ENCODE measurements around the gene GRID2.

The GRID2 gene

DNA sequence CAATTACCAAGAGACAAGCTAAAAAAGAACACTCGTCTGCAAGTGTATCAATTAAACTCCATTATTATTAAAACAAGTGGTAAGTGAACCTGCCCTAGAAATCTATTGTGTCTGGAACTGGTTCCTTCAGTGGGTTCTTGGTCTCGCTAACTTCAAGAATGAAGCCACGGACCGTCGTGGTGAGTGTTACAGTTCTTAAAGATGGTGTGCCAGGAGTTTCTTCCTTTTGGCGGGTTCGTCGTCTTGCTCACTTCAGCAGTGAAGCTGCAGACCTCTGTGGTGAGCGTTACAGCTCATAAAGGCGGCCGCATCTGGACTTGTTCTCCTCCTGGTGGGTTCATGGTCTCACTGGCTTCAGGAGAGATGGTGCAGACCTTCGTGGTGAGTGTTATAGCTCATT, 231.8 kb downstream of the GRID2 start:
- DNase-seq, result no peak

DNA sequence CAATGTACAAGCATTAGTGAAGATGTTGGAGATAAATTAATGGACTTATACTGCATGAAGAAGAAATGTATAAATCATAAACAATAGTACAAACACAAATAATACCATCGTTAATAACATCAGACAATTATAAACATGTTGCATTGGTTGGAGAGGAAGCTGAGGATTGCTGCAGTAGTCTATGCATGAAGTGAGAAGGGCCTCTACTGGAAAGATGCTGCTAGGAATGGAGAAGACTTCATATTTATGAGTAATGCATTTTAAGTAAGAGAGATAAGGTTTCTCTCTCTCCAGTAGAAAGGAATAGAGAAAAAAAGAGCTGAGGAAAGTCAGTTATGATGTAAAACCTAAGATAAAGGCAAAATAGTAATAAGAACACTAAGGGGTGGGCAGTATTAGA, 247.8 kb downstream of the GRID2 start:
- no peak for DNase-seq

DNA sequence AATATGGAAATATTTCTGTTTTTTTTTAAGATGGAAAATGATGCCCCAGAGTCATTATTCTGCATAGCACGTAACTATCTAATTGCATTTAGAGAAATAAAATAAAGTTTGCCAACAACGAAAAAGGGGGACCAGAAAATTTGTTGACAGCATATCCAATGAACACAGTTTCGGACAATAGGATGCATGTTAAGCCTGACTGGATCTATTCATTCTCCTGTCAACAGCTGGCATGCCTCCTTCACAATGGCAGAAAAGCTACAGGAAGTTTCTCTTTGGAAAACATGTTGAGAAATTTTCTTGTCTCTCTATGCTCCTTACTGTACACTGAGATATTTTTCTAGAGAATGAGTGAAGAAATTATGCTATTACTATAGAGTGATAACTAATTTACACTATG, 262.5 kb downstream of the GRID2 start:
- DNase-seq, result no peak

DNA sequence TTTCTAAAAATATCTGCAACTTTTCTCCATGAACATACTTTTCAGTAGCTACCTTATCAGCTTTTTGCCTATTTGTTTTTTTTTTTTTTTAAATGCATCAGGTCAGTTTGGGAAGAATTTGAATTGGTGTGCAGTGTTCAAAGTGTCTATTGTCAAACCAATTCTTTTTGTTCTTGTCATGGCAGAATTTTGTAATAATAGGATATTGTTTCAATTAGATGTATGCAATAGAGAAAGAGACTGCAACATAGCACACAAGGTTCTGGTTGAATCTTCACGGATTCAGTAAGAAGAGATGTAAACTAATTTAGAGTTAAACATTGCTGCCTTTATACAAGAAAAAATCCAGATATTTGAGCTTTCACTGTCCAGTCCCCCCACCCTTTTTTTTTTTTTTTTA, 277.1 kb downstream of the GRID2 start:
- no peak for DNase-seq

DNA sequence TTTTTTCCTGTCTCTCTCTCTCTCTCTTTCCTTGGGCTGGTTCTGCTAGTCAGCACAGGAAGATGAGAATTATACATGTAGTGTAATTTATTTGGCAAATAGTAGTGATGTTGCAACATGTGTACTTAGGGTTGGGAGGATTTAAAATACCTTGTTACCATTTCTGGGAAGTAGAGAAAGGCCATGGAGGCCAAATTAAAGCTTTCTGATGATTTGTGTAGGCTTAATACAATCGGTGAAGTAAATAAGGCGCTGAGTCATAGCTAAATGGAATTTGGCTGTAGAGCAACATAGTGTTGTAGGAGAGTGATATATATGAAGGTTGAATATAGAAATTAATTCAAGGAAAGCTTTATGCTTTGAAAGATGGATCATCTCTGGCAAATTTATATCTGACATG, 295.3 kb downstream of the GRID2 start:
- no peak for DNase-seq

DNA sequence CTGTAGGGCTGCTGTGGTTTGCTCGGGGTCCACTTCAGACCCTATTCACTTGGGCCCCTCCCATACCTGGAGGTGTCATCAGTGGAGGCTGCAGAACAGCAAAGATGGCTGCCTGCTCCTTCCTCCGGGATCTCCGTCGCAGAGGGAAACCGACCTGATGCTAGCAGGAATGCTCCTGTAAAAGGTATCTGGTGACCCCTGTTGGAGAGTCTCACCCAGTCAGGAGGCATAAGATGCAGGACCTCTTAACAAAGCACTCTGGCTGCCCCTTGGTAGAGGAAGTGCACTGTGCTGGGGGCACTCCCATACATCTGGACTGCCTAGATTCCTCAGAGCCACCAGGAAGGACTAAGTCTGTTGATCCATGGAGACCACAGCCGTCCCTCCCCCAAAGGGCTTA, 296.9 kb downstream of the GRID2 start:
- DNase-seq, result no peak

DNA sequence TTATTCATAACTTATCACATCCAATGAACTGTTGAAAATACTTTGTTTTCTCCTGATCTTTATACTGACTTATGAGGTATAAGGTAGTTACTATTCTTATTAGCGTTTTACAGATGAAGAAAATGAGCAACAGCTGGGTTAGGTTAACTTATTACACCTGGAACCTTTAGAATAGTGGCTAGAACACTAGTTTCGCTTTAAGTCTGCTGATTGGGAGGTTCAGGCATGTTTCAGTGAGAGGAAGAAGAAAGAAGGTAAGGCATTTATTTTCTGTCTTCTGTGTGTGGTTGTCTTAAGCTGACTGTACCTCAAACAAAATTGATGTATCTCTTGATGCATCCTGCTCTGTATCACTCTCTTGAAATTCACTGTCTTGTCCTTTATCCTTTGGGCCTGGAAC, 302.5 kb downstream of the GRID2 start:
- DNase-seq, result no peak

DNA sequence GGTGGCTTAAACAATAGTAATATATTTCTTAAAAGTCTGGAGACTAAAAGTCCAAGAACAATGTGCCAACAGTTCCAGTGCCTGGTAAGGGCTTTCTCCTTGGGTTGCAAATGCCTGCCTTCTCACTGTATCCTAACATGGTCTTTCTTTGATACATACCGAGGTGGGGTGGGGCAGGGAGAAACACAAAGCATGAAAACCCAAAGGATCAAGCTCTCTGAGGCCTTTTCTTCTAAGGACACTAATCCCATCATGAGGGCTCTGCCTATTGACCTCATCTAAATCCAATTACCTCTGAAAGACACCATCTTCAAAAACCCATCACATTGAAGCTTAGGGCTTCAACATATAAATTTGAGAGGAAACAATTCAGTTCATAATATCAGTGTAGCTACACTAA, 311.3 kb downstream of the GRID2 start:
- no peak for DNase-seq

DNA sequence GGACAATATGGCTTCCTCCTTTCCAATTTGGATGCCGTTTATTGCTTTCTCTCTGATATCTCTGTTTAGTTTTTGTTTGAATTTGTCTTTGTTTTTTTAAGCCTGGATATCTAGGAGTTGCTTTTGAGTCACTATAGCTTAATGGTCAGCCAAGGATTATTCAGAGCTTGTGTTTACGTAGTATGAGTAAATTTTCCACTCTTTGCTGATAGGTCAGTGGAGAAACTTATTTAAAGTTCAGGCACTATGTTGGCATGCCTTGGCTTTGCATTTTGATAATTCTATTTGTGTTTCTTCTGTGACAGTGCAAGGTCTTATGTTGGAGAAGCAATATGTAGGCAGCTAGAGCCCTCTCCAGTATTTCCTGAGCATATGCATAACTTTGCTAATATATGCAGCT, 315.2 kb downstream of the GRID2 start:
- DNase-seq, result no peak

DNA sequence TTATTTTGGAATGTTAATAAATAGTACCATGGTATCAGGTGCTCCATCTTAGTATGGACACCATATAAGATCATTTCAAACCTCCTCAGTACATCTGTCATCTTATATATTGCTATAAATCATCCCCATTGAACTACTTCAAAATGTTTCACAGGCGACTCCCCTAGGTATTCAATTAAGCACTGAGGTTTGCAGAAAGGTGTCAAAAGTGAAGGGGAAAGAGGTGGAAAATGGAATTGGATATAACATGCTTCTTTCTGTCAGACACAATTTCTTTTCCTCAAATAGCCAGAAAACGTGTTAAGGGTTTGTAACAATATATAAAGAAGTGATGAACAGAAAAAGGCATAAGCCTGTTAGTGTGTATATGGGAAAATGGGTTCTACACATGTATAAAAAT, 325.5 kb downstream of the GRID2 start:
- DNase-seq, result no peak

DNA sequence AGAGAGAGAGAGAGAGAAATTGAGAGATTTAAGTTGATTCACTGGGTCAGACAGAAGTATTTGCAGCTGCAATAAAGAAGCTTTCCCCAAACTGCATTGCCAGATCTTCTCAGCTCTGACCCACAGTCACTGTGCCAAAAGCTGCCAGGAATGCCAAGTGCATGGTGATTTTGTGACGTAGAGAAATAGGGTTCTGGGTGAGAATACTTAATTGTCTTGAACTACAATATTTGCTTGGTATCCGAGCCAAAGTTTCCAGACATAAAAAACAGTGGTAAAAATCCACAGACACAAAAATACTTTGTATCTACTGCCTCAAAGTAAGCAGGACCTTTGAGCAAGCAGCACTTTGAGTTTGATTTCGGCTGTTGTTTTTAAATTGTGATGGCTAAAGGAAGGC, 331.1 kb downstream of the GRID2 start:
- no peak for DNase-seq

DNA sequence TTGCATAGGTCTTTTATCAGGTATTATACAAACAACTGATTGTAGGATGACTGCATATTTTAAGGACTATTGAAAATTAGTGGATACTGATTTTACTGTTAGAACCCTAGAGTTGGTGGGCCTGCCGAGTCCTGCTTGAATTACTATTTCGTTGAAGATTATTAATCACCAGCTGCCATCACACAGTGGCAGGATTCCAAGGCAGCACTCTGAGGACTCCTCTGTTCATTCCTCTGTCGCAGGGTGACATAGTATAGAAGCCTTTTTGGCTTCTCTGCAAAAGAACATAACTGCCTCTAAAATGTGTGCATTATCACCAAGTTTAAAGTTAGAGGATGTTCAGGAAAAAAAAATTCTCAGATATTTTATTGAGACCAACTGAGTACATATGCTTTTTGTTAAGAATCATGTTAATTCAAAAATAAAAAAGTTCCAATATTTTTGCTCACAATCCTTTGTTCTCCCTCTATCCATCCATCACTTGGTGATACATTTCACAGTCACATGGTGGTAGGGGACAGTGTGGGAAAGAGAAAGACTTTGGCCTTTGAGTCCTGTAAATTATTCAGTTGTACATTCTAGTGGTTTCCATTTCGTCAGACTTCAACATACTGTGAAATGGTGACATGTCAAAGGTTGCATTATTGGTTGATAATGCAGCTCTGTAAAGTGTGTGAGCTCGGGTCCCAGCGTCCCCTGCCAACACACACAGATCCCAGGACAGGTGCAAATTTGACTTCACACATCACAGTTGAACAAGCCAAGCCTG, 332.5 kb downstream of the GRID2 start:
- DNase-seq, result no peak

DNA sequence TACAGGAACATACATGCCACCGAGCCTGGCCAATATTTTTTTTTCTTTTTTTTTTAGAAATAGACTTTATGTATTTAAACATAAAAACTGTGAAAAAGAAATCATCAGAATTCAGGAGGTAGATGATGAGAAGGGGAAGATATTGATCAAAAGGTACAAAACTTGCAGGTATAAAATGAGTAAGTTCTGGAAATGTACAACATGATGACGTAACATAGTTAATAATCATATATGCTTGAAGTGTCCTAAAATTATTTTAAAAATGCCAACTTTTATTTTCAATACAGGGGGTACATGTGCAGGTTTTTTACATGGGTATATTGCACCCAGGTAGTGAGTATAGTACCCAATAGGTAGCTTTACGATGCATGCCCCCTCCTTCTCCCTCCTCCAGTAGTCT, 337.6 kb downstream of the GRID2 start:
- no peak for DNase-seq

DNA sequence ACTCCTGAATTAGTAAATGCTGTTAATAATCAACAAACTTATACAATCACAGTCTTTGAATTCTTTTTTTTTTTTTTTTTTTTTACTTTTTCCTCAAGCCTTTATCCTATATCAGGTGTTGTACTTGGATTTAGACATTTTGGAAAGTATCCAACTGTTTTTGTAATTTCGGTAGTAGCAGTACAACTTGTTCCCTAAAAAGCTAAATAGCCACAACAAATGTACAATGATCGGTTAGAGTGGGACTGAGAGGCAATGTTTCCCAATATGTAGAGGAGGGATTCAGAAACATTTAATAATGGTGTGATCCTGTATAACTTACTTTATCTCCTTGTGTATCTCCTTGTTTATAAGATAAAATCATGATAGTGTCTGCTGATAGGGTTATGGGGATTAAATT, 343.1 kb downstream of the GRID2 start:
- DNase-seq, result no peak

DNA sequence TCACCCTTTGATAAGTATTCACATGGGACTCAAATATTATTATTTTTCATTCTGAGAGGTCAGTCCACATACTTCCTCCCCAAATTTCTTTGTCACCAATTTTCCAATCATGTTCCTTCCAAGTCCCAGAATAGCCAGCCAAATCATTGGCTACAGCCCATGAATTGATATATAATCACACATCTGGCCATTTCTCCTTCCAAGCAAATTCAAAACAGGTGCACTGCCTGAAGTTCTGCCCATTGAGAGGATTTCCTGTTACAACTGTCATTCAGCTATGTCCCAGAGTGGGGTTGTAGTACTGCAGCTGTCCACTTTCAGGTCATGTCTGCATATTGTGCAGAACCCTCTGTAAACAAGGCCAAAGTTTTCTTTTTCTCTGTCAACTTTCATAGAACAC, 347.8 kb downstream of the GRID2 start:
- no peak for DNase-seq

DNA sequence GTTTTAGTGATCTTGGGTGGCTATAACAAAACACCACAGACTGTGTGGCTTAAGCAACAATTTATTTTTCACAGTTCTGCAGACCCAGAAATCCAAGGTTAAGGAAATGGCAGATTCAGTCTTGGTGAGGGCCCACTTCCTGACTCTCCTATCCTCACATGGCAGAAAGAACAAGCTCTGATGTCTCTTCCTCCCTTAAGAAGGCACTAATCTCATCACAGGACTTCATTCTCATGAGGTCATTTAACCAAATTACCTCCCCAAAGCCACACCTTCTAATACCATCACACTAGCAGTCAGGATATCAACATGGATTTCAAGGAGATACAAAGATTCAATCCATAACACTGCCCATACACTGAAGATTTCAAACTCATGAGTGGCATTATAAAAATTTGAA, 350.3 kb downstream of the GRID2 start:
- DNase-seq, result no peak

DNA sequence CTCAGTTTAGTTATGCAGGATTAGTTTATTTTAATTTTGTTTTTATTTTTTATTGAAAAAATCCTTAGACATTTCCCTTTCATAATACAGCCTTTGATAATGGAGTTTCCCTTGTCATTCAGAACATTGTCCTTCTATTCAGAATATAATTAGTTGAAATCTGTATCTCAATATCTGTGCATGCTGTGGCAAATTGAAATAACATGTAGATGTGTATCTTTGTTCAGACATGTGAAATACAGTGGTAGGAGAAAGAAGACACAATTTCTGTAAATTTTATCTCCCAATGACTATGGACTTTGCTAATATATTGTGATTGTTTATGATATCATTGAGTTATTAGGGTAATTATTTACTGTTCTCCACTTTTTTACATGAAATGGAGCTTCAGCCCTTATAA, 353.9 kb downstream of the GRID2 start:
- DNase-seq, result no peak

DNA sequence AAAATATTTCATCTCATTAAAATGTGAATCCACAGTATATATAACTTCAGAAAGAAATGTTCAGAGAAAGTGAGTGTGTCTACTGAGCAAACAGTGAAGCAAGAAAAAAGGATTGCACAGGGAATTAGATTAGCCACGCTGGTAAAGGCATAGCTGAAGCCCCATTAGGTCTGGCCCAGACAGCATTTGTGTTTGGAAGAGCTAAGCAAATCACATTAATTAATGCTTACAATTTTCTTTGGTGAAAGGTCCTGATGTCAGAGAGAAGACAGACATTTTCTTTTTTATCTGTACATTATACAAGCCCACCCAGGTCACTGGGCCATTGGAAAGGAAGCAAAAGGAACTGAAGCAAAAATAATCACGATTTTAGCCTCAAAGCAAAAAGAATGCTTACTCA, 354.6 kb downstream of the GRID2 start:
- no peak for DNase-seq

DNA sequence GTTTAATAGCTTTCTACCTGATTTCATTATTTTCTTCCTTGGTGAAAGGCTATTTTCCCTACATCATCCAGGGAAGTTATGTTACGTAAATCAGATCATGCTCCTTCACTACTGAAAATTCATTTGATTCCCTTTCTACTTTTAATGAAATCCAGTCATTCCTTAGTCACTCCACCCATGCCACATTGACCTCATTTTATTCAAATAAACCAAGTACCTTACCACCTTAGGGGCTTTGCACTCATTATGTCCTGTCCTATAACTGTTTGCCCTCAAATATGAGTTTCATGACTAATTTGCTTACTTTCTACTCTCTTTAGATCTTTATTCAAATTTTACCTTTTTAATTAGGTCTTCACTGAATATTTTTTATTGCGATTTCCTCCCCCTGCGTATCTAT, 374.0 kb downstream of the GRID2 start:
- no peak for DNase-seq

DNA sequence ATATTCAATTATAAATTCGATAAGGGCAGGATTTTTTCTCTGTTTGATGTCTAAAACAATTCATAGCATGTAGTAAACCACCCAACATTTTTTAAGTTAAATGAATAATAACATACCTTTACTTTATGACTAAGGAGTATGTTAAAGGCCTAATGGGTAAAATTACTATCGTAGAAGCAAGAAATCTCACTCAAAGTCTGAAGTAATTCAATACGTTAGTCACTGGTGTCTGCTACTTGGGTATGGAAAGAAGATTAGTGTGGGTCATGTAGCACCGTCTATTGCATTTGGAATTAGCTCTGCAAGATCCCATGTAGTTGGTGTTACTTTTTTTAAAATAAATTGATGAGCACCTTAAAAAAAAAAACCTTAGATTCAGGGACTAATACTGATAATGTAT, 374.5 kb downstream of the GRID2 start:
- DNase-seq, result no peak

DNA sequence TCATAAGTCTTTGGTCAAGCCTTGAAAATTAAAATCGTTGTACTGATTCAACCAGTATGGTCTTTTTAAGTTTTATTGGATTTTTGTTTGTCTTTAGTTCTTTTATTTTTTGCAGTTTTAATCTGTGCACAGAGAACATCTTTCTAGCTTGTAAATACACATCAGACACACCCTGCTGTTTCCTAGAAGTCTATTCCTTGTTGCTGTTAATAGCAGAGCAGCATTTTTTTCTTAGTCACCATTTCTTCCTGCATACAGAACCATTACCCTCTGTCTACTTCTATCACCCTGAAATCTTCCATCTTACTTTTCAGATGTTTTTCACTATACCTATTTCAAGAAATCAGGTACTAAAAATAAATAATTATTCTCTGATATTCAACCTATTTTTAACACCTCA, 375.4 kb downstream of the GRID2 start:
- DNase-seq, result no peak

DNA sequence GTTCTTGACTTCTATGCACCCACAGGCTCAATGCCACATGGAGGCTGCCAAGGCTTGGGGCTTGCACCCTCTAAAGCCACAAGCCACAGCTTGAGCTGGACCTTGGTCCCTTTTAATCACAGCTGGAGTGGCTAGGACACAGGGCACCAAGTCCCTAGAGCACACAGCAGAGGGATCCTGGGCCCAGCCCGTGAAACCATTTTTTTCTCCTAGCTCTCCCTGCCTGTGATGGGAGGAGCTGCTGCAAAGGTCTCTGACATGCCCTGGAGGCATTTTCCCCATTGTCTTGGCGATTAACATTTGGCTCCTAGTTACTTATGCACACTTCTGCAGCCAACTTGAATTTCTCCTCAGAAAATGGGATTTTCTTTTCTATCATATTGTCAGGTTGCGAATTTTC, 410.9 kb downstream of the GRID2 start:
- DNase-seq, result no peak

DNA sequence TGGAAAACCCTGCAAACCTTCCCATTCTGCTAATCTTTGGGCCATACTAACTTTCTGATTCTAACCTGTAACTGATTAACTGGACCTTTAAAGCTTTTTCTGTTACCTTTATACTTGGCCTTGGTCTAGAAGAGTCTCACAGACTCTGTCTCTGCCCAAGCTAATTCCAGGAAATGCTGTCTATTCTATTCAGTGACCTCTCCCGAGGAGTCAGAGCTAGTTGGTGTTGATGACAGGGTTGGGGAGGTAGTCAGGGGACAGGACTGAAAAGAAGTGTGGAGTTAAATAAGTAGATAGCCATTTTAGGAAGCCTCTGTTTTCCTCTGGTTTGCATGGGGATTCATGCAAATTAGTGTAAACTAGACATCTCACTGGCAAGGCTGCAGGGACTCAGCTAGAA, 429.5 kb downstream of the GRID2 start:
- DNase-seq, result no peak

DNA sequence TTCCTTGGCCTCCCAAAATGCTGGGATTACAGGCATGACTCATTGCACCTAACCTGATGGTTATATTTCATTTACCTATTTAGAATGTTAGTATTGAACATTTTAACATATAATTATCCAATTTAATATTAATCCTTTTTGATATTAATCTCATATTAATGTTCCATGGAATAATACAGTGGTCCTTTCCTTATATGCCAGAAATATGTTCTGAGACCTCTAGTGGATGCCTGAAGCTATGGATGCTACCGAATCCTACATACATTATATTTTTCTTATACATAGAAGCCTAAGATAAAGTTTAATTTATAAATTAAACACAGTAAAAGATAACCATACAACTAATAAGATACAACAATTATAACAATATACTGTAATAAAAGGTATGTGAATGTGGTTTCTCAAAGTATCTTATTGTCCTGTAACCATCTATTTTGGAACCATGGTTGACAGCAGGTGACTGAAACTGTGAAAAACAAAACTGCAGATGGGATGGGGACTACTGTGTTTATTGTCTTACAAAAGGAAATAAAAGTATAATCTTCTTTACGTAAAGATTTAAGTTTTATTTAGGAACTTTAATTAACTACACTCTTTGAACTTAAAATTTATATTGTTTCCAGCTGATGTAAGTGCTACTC, 431.4 kb downstream of the GRID2 start:
- DNase-seq, result no peak

DNA sequence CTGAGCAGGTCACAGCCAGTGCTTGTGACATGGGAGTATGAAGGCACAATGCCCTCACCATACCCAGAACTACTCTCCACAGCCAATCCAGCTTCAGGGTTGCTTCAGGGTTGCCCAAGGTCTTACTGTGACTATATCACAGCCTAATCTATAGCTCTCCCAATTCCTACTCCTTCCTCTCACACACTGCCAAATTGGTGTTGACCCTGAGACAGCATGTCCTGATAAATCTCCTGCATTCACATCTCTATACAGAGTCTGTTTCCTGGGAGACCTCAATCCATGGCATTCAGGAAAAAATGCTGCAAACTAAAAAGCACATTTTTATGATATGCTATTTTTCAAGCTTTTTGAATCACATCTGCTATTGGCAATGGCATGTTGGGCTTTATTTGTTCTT, 456.7 kb downstream of the GRID2 start:
- DNase-seq, result no peak
